ENCODE results near the gene NHSL2. TPM values are rescaled to one million over a fixed set of nuclear protein-coding genes. Genes with fewer than 3 reads are reported as not detected.

The NHSL2 gene
- total RNA-seq, 2 donors from 2014 or later: 1.3 to 3.4 TPM

DNA sequence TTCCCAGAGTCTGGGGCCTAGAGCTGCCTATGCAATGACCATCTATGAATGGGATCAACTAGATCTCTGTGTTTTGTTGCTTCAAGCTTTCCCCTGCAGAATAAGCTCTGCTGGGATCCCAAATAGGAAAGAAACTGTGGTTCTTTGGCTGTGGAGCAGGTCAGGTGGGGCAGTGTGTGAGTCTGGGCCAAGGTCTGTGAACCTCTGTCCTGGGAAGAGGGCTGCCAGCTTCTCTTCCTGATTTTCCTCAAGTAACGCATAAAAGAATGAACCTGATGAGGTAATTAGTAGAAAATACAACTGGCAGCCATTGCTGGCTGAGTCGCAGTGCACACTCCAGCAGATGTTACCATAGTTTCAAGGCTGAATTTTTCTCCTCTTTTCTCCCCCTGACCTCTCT, 266.3 kb downstream of the NHSL2 start:
- ATAC-seq (no peak), DNase-seq (no peak)
- intact Hi-C loops (cut with DNase I, micrococcal nuclease): no loop called here

DNA sequence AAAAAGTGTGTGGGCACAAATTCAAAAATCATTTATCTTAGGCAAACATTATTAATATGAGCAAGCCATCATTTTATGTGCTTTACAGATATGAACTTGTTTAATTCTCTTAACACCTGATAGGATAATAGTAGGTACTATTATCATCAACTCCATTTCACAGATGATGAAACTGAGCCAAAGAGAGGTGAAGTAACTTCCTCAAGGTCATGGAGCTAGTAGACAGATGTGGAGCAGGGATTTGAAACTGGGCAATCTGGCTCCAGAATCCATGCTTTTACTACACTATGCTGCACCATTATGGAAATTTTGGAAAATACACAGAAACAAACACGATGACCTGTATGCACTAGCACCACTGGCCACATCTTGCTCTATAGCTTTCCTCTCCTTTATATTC, 269.9 kb downstream of the NHSL2 start:
- intact Hi-C loops (cut with DNase I, micrococcal nuclease): no loop called here
- DNase-seq: no peak
- ATAC-seq: no peak

DNA sequence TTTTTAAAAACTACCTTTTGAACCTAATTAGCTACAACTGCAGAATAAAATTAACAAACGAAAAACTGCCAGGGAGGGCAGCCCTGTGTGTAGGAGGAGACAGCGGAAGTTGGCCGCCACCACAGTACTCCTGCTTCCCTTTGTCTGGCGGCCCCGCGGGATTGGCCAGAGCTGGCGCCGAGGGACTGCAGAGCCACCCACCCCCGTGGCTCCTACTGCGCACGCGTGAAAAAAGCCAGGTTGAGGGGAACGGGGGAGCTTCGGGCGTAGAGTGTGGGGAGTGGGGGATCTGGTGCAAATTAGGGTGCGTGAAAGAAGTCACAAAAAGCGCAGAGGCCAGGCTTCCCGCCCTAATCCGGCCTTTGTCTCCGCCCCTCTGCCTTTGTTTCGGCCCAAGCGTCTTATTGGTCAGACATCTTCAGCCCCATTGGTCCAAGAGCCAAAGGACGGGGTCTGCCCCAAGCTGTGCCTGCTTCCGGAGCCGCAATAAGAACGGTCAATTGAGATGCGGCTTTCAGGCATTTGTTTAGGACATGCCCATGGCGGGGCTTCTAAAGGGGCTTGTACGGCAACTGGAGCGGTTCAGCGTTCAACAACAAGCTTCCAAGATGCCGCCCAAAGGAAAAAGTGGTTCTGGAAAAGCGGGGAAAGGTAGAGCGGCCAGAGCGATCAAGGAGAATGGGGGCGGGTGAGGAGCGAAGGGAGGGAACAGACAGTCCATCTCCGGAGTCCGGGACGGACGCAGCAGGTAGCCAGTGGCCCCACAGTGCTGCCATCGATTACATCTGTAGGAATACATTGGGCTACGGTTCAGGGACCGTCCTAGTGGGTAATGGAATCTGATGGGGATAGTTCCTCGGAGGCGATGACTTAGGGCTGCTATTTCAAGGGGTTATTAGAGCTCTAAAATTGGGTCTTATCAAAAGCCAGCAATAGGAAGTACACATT, 270.8 kb downstream of the NHSL2 start, which contains the start of gene PIN4:
TSS of gene PIN4 (plus strand) at position 580 of the 948 bp plus-strand sequence. CDS start at position 609, 29 bp downstream.
- peak; percentile 88 to 93 for DNase-seq
- ATAC-seq: peak; percentile 96
- intact Hi-C loops (cut with DNase I, micrococcal nuclease): no loop called here

DNA sequence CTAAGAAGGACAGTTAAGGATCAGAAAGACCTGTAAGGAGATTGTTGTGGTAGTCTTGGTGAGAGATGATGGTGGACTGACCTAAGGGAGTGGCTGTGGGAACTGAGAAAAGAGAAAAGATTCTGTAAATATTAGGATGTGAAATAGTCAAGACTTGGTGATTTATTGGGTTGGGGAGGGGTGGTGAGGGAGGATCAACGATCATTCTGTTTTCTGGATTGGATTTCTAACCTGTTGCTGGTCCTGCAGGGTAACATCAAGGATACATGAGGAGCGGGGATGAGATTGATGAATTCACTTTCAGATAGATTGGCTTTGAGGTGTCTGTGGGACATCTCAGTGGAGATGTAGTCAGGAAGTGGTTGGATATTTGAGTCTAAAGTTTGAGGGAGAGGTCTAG, 272.3 kb downstream of the NHSL2 start:
- DNase-seq: no peak
- intact Hi-C loops (cut with DNase I, micrococcal nuclease): no loop called here
- ATAC-seq: no peak

DNA sequence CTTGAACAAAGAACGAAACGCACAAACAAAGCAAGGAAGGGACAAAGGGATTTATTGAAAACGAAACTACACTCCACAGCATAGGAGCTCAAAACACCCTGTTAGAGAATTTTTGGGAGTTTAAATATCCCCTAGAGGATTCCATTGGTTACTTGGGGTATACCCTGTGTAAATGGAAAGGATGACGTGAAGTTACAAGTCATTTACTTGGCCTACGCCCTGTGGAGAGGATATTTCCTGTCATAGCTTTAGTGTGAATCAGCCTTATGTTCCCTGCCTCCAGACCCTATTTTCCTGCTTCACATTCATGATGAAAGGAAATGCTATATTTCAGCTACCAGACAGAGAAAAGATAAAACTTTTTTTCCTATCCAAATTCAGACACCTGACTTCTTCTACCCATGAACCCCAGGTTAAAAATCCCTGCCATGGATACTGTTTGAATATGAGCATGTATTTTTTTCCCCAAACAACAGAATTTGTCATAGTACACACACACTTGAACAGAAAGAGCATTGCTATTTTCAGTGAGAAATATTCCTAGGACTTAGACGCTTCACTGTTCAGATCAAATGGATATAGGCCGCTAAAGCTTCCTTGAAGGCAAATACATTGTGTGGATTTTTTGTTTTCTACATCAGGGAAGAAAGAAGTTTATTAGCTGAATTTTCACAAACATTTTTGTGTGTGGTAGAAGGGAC, 291.3 kb downstream of the NHSL2 start:
- ATAC-seq (no peak), DNase-seq (no peak)
- intact Hi-C loops (cut with DNase I, micrococcal nuclease): no loop called here

Other genes starting within 250 kb of the NHSL2 start
- gene CXorf49, start 192.6 kb upstream of the NHSL2 start, total RNA-seq: not detected
- not detected for gene CXorf49B, start 147.5 kb upstream of the NHSL2 start, total RNA-seq
- 1 to 10 TPM; 1.0 to 3.0 TPM for gene RTL5, start 221.1 kb downstream of the NHSL2 start, total RNA-seq

All from left colon (tissue), 2 donors.